HepG2 (cell line): Measurements from ENCODE around the gene CTLA4. TPM values are rescaled to one million over a fixed set of nuclear protein-coding genes. Genes with fewer than 3 reads are reported as not detected.

ENCODE experiments used
- FLYWCH1 ChIP-seq: sonication (generic); formaldehyde crosslinking; IDR thresholded peaks from 2 replicates; pipeline ENCODE4 v1.8.1; 2023; ENCODE audit warnings: mild to moderate bottlenecking, missing genetic modification reagents
- HMG20B ChIP-seq: conservative IDR thresholded peaks from 2 replicates; pipeline ENCODE4 v1.6.1; 2016; ENCODE audit warnings: missing genetic modification reagents, missing compliant biosample characterization
- KDM5A ChIP-seq: fragments of 200-600 bp; sonication (generic); IDR thresholded peaks from 2 replicates; pipeline ENCODE4 v1.7.0; 2018; ENCODE audit warnings: antibody characterized with exemption, mild to moderate bottlenecking, low read length, borderline replicate concordance
- MED1 ChIP-seq: sonication (generic); formaldehyde crosslinking; IDR thresholded peaks from 2 replicates; pipeline ENCODE4 v1.4.0; 2020; ENCODE audit warnings: missing genetic modification reagents
- RAD21 ChIP-seq: fragments of 450-650 bp; formaldehyde crosslinking; IDR thresholded peaks from 2 replicates; pipeline ENCODE4 v1.5.0; 2020; ENCODE audit warnings: mild to moderate bottlenecking
- SMAD3 ChIP-seq: sonication (generic); formaldehyde crosslinking; IDR thresholded peaks from 2 replicates; pipeline ENCODE4 v1.4.0; 2020; ENCODE audit warnings: missing genetic modification reagents
- SMC3 ChIP-seq: IDR thresholded peaks from 2 replicates; pipeline ENCODE4 v1.6.1; 2011; ENCODE audit warnings: low read length, improper control_type of control experiment
- ZFYVE20 ChIP-seq: sonication (generic); formaldehyde crosslinking; IDR thresholded peaks from 2 replicates; pipeline ENCODE4 v1.8.0; 2023; ENCODE audit warnings: low read depth, mild to moderate bottlenecking, moderate library complexity, missing genetic modification reagents, borderline replicate concordance
- ZNF562 ChIP-seq: sonication (generic); formaldehyde crosslinking; IDR thresholded peaks from 2 replicates; pipeline ENCODE4 v1.8.0; 2022; ENCODE audit warnings: missing genetic modification reagents, borderline replicate concordance
- polyA plus RNA-seq, 8 experiments: library from polyadenylated mRNA; depleted of rRNA in 3 of 8; stranded (reverse) in 7 of 8; unstranded in 1 of 8; fragments of >200 nt; fragmentation: Illumina TruSeq in 4 of 8; extraction: Trizol in 4 of 8; gene quantifications; 2 replicates each; pipeline versions ENCODE4 v1.2.1 to v1.2.3, GENCODE V29; 2011 to 2016; ENCODE audit warnings: low read depth in 4 of 8, missing spikeins in 1 of 8, mixed read lengths in 1 of 8; ENCODE audit not compliant: insufficient read depth in 1 of 8
- total RNA-seq, 5 experiments: library from RNA; depleted of rRNA; stranded (reverse); fragments of >200 nt; fragmentation: Illumina TruSeq; extraction: Trizol; gene quantifications; 2 replicates each; pipeline ENCODE4 v1.2.3, GENCODE V29; 2016; ENCODE audit warnings: low read depth in 1 of 5
- TF ChIP-seq, protein P1 (sequence below): sonication (generic); formaldehyde crosslinking; IDR thresholded peaks from 2 replicates; pipeline ENCODE4 v1.4.0; 2020; ENCODE audit warnings: mild to moderate bottlenecking, low read depth, missing genetic modification reagents
- TF ChIP-seq, protein P2 (sequence below): sonication (generic); formaldehyde crosslinking; IDR thresholded peaks from 2 replicates; pipeline ENCODE4 v1.5.0; 2020; ENCODE audit warnings: mild to moderate bottlenecking, missing genetic modification reagents, moderate library complexity
- TF ChIP-seq, protein P3 (sequence below): sonication (generic); formaldehyde crosslinking; IDR thresholded peaks from 2 replicates; pipeline ENCODE4 v1.5.0; 2020; ENCODE audit warnings: mild to moderate bottlenecking, missing genetic modification reagents
- TF ChIP-seq, protein P4 (sequence below): IDR thresholded peaks from 2 replicates; pipeline ENCODE4 v1.6.1; 2018; ENCODE audit warnings: missing genetic modification reagents, mild to moderate bottlenecking, missing compliant biosample characterization
- TF ChIP-seq, protein P5 (sequence below): sonication (generic); formaldehyde crosslinking; IDR thresholded peaks from 2 replicates; pipeline ENCODE4 v1.9.0; 2022; ENCODE audit warnings: low read depth, missing genetic modification reagents

The CTLA4 gene
- total and polyA plus RNA-seq, 2 of the 13 experiments (the other 11 are each of a cell fraction or from before 2014, with no cell fraction given), result 0.16 TPM; not detected in 1

DNA sequence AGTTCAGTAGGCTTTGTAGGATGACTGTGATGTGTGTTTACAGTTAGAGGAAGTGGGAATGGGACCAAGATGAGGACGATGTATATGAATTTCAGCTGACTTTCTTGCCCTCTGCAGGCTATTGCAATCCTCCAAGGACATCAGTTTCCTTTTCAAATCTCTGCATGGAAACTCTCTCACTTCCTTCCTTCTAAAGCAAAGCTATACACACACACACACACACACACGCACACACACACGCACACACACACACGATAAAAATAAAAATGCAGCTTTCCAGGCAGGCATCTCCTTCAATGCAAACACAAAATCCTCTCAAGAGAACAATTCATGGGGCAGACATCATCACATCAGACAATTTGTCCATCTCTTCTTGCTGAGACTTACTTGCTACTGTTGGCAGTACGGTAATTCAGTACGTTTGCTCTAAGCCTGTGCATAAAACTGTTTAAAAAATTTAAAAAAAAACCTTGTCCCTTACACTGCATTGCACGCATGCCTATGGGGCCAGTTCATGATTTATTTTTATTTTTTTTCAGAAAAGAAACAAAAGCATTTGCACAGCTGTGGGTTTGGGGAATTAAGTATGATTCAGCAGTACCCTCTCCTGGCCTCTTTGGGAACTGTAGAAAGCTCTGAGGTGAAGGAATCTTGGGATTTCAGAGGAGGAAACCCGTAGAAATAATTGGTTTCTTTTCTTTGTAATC is 41.8 kb downstream of the CTLA4 start (continued):
- TF ChIP-seq HMG20B (CRISPR knock-in tag) (no peak), SMC3 (peak; percentile 81), KDM5A (peak; percentile 23; the same call in 1 of the 2 replicates), MED1 (CRISPR knock-in tag) (no peak), ZFYVE20 (CRISPR knock-in tag) (no peak), ZNF562 (CRISPR knock-in tag) (no peak), RAD21 (CRISPR knock-in tag) (peak; percentile 75; the same call in 1 of the 2 replicates), SMAD3 (no peak), FLYWCH1 (CRISPR knock-in tag) (no peak)
- TF ChIP-seq, protein P1, sequence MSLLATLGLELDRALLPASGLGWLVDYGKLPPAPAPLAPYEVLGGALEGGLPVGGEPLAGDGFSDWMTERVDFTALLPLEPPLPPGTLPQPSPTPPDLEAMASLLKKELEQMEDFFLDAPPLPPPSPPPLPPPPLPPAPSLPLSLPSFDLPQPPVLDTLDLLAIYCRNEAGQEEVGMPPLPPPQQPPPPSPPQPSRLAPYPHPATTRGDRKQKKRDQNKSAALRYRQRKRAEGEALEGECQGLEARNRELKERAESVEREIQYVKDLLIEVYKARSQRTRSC (CRISPR knock-in tag), result no peak
- TF ChIP-seq, protein P2, sequence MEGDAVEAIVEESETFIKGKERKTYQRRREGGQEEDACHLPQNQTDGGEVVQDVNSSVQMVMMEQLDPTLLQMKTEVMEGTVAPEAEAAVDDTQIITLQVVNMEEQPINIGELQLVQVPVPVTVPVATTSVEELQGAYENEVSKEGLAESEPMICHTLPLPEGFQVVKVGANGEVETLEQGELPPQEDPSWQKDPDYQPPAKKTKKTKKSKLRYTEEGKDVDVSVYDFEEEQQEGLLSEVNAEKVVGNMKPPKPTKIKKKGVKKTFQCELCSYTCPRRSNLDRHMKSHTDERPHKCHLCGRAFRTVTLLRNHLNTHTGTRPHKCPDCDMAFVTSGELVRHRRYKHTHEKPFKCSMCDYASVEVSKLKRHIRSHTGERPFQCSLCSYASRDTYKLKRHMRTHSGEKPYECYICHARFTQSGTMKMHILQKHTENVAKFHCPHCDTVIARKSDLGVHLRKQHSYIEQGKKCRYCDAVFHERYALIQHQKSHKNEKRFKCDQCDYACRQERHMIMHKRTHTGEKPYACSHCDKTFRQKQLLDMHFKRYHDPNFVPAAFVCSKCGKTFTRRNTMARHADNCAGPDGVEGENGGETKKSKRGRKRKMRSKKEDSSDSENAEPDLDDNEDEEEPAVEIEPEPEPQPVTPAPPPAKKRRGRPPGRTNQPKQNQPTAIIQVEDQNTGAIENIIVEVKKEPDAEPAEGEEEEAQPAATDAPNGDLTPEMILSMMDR (CRISPR knock-in tag), result peak; percentile 74
- TF ChIP-seq, protein P3, sequence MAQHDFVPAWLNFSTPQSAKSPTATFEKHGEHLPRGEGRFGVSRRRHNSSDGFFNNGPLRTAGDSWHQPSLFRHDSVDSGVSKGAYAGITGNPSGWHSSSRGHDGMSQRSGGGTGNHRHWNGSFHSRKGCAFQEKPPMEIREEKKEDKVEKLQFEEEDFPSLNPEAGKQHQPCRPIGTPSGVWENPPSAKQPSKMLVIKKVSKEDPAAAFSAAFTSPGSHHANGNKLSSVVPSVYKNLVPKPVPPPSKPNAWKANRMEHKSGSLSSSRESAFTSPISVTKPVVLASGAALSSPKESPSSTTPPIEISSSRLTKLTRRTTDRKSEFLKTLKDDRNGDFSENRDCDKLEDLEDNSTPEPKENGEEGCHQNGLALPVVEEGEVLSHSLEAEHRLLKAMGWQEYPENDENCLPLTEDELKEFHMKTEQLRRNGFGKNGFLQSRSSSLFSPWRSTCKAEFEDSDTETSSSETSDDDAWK, result no peak
- TF ChIP-seq, protein P4, sequence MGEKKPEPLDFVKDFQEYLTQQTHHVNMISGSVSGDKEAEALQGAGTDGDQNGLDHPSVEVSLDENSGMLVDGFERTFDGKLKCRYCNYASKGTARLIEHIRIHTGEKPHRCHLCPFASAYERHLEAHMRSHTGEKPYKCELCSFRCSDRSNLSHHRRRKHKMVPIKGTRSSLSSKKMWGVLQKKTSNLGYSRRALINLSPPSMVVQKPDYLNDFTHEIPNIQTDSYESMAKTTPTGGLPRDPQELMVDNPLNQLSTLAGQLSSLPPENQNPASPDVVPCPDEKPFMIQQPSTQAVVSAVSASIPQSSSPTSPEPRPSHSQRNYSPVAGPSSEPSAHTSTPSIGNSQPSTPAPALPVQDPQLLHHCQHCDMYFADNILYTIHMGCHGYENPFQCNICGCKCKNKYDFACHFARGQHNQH (CRISPR knock-in tag), result no peak
- TF ChIP-seq, protein P5, sequence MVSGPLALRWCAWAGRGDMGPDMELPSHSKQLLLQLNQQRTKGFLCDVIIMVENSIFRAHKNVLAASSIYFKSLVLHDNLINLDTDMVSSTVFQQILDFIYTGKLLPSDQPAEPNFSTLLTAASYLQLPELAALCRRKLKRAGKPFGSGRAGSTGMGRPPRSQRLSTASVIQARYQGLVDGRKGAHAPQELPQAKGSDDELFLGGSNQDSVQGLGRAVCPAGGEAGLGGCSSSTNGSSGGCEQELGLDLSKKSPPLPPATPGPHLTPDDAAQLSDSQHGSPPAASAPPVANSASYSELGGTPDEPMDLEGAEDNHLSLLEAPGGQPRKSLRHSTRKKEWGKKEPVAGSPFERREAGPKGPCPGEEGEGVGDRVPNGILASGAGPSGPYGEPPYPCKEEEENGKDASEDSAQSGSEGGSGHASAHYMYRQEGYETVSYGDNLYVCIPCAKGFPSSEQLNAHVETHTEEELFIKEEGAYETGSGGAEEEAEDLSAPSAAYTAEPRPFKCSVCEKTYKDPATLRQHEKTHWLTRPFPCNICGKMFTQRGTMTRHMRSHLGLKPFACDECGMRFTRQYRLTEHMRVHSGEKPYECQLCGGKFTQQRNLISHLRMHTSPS (CRISPR knock-in tag), result no peak
